ENCODE data around the gene ZNF343.

- TF ChIP-seq CTCF (IDR thresholded peaks at IDR 0.05): no peak
- no peak for TF ChIP-seq POLR2A (IDR thresholded peaks at IDR 0.05)
Measured at GRCh38 chr20:2537101-2537500, 28.4 kb upstream of the ZNF343 start.
